ENCODE measurements around the gene SUSD3. TPM values are rescaled to one million over a fixed set of nuclear protein-coding genes. Genes with fewer than 3 reads are reported as not detected.
A peak's percentile ranks its signal among the peaks of the same experiment; 100 is the strongest.

Gene SUSD3
- total and polyA plus RNA-seq, 4 donors, result 2.6 to 10.3 (median 4.4) TPM

GRCh38 chr9:93090091-93090655, 31.7 kb downstream of the SUSD3 start:
- Histone ChIP-seq H3K27ac (ENCODE audit: low read depth in 1 of 2, low read length in 2 of 2) (no peak overlapping the region), H3K4me1 (ENCODE audit: control insufficient read depth in 1 of 2, insufficient read depth in 2 of 2, low read length in 2 of 2) (no peaks in the 10 kb centered on the region), H3K27me3 (ENCODE audit: control insufficient read depth in 1 of 2, insufficient read depth in 2 of 2, low read length in 1 of 2) (no peaks in the 10 kb centered on the region), H3K9me3 (ENCODE audit: control insufficient read depth, low read length) (peaks cover 2% of the 10 kb centered on the region), H3K36me3 (ENCODE audit: control insufficient read depth in 1 of 2, insufficient read depth in 2 of 2, low read length in 1 of 2) (no peaks in the 10 kb centered on the region), H3K4me3 (ENCODE audit: low read length in 2 of 2) (no peak overlapping the region)
- intact Hi-C loops (cut with DNase I), result loop anchor here (10.0 kb wide), 1 partner anchor 85 kb away; no protein-coding TSS in a partner anchor
- WGBS, 2 donors, result 80 to 88% methylated on average over 8 of the region's 8 CpGs
- DNase-seq (peak; percentile 9 to 24), ATAC-seq (ENCODE audit: low FRiP score) (no peak)

- DNase-seq, result peak; percentile 4 to 53
- no peaks in the 10 kb centered on the region for H3K4me1 ChIP-seq (ENCODE audit: control insufficient read depth in 1 of 2, insufficient read depth in 2 of 2, low read length in 2 of 2)
- ATAC-seq (ENCODE audit: low FRiP score), result no peak
- 90% methylated on average over 4 of the region's 4 CpGs for WGBS, 2 donors
- H3K4me3 ChIP-seq (ENCODE audit: low read length in 2 of 2), result no peak overlapping the region
- no peaks in the 10 kb centered on the region for H3K27me3 ChIP-seq (ENCODE audit: control insufficient read depth in 1 of 2, insufficient read depth in 2 of 2, low read length in 1 of 2)
- H3K9me3 ChIP-seq (ENCODE audit: control insufficient read depth, low read length), result peaks cover 2% of the 10 kb centered on the region
- no peaks in the 10 kb centered on the region for H3K36me3 ChIP-seq (ENCODE audit: control insufficient read depth in 1 of 2, insufficient read depth in 2 of 2, low read length in 1 of 2)
- intact Hi-C loops (cut with DNase I), result loop anchor here (10.0 kb wide), 1 partner anchor 86 kb away; no protein-coding TSS in a partner anchor
- H3K27ac ChIP-seq (ENCODE audit: low read depth in 1 of 2, low read length in 2 of 2), result no peak overlapping the region
These were observed 32.6 kb downstream of the SUSD3 start for GRCh38 chr9:93091056-93091452.

GRCh38 chr9:93091453-93092081, 33.1 kb downstream of the SUSD3 start:
- DNase-seq, result peak; percentile 61 to 79
- peaks cover 2% of the 10 kb centered on the region for H3K9me3 ChIP-seq (ENCODE audit: control insufficient read depth, low read length)
- 79 to 85% methylated on average over 3 of the region's 3 CpGs for WGBS, 2 donors
- H3K27ac ChIP-seq (ENCODE audit: low read depth in 1 of 2, low read length in 2 of 2), result no peak overlapping the region
- ATAC-seq (ENCODE audit: low FRiP score), result no peak
- no peaks in the 10 kb centered on the region for H3K36me3 ChIP-seq (ENCODE audit: control insufficient read depth in 1 of 2, insufficient read depth in 2 of 2, low read length in 1 of 2)
- no peaks in the 10 kb centered on the region for H3K27me3 ChIP-seq (ENCODE audit: control insufficient read depth in 1 of 2, insufficient read depth in 2 of 2, low read length in 1 of 2)
- H3K4me3 ChIP-seq (ENCODE audit: low read length in 2 of 2), result no peak overlapping the region
- H3K4me1 ChIP-seq (ENCODE audit: control insufficient read depth in 1 of 2, insufficient read depth in 2 of 2, low read length in 2 of 2), result no peaks in the 10 kb centered on the region
- intact Hi-C loops (cut with DNase I), result loop anchor here (10.0 kb wide), 1 partner anchor 87 kb away; no protein-coding TSS in a partner anchor

GRCh38 chr9:93092251-93092991, 33.9 kb downstream of the SUSD3 start:
- Histone ChIP-seq H3K36me3 (ENCODE audit: control insufficient read depth in 1 of 2, insufficient read depth in 2 of 2, low read length in 1 of 2) (no peaks in the 10 kb centered on the region), H3K9me3 (ENCODE audit: control insufficient read depth, low read length) (peaks cover 2% of the 10 kb centered on the region), H3K27ac (ENCODE audit: low read depth in 1 of 2, low read length in 2 of 2) (no peak overlapping the region), H3K4me3 (ENCODE audit: low read length in 2 of 2) (no peak overlapping the region), H3K4me1 (ENCODE audit: control insufficient read depth in 1 of 2, insufficient read depth in 2 of 2, low read length in 2 of 2) (no peaks in the 10 kb centered on the region), H3K27me3 (ENCODE audit: control insufficient read depth in 1 of 2, insufficient read depth in 2 of 2, low read length in 1 of 2) (no peaks in the 10 kb centered on the region)
- intact Hi-C loops (cut with DNase I), result loop anchor here (10.0 kb wide), 1 partner anchor 88 kb away; no protein-coding TSS in a partner anchor
- DNase-seq, result peak; percentile 44 to 65
- ATAC-seq (ENCODE audit: low FRiP score), result no peak
- 87% methylated on average over 7 of the region's 7 CpGs for WGBS, 2 donors

- intact Hi-C loops (cut with DNase I), result loop anchor here (10.0 kb wide), 1 partner anchor 89 kb away; no protein-coding TSS in a partner anchor
- DNase-seq (peak; percentile 49 to 71), ATAC-seq (ENCODE audit: low FRiP score) (no peak)
- Histone ChIP-seq H3K27ac (ENCODE audit: low read depth in 1 of 2, low read length in 2 of 2) (no peak overlapping the region), H3K4me1 (ENCODE audit: control insufficient read depth in 1 of 2, insufficient read depth in 2 of 2, low read length in 2 of 2) (peaks cover 2% of the 10 kb centered on the region in 2 donors), H3K27me3 (ENCODE audit: control insufficient read depth in 1 of 2, insufficient read depth in 2 of 2, low read length in 1 of 2) (no peaks in the 10 kb centered on the region), H3K36me3 (ENCODE audit: control insufficient read depth in 1 of 2, insufficient read depth in 2 of 2, low read length in 1 of 2) (no peaks in the 10 kb centered on the region), H3K9me3 (ENCODE audit: control insufficient read depth, low read length) (peaks cover 2% of the 10 kb centered on the region), H3K4me3 (ENCODE audit: low read length in 2 of 2) (no peak overlapping the region)
- WGBS, 2 donors, result 56 to 63% methylated on average over 11 of the region's 11 CpGs
These were observed 34.8 kb downstream of the SUSD3 start for GRCh38 chr9:93093127-93093876.

GRCh38 chr9:93093877-93094657, 35.6 kb downstream of the SUSD3 start:
- ATAC-seq (ENCODE audit: low FRiP score), result no peak
- 66 to 68% methylated on average over 7 of the region's 7 CpGs for WGBS, 2 donors
- H3K4me1 ChIP-seq (ENCODE audit: control insufficient read depth in 1 of 2, insufficient read depth in 2 of 2, low read length in 2 of 2), result peaks cover 2 to 3% of the 10 kb centered on the region in 2 donors
- DNase-seq, result peak; percentile 53 to 72
- peak overlapping the region in 1 of 2 donors; percentile 28 for H3K27ac ChIP-seq (ENCODE audit: low read depth in 1 of 2, low read length in 2 of 2)
- intact Hi-C loops (cut with DNase I), result loop anchor here (10.0 kb wide), 1 partner anchor 89 kb away; no protein-coding TSS in a partner anchor
- H3K36me3 ChIP-seq (ENCODE audit: control insufficient read depth in 1 of 2, insufficient read depth in 2 of 2, low read length in 1 of 2), result no peaks in the 10 kb centered on the region
- no peak overlapping the region for H3K4me3 ChIP-seq (ENCODE audit: low read length in 2 of 2)
- H3K9me3 ChIP-seq (ENCODE audit: control insufficient read depth, low read length), result peaks cover 2% of the 10 kb centered on the region
- no peaks in the 10 kb centered on the region for H3K27me3 ChIP-seq (ENCODE audit: control insufficient read depth in 1 of 2, insufficient read depth in 2 of 2, low read length in 1 of 2)

GRCh38 chr9:93094658-93095204, 36.2 kb downstream of the SUSD3 start:
- ATAC-seq (ENCODE audit: low FRiP score) (no peak), DNase-seq (peak; percentile 79 to 88)
- peak overlapping the region in 1 of 2 donors; percentile 31 for H3K4me3 ChIP-seq (ENCODE audit: low read length in 2 of 2)
- no peaks in the 10 kb centered on the region for H3K36me3 ChIP-seq (ENCODE audit: control insufficient read depth in 1 of 2, insufficient read depth in 2 of 2, low read length in 1 of 2)
- intact Hi-C loops (cut with DNase I), result loop anchor here (5.0 to 10.0 kb wide), 3 partner anchors 38 to 90 kb away; partner anchors contain the start of gene NINJ1 (in 1 of the 2)
- no peaks in the 10 kb centered on the region for H3K27me3 ChIP-seq (ENCODE audit: control insufficient read depth in 1 of 2, insufficient read depth in 2 of 2, low read length in 1 of 2)
- peak overlapping the region; percentile 28 to 69 for H3K27ac ChIP-seq (ENCODE audit: low read depth in 1 of 2, low read length in 2 of 2)
- 48 to 55% methylated on average over 11 of the region's 11 CpGs for WGBS, 2 donors
- H3K4me1 ChIP-seq (ENCODE audit: control insufficient read depth in 1 of 2, insufficient read depth in 2 of 2, low read length in 2 of 2), result peaks cover 2 to 8% of the 10 kb centered on the region in 2 donors
- peaks cover 2% of the 10 kb centered on the region for H3K9me3 ChIP-seq (ENCODE audit: control insufficient read depth, low read length)
